Peyer's patch (tissue), 4 donors: ENCODE results near the gene MYBPC3.

ENCODE experiments used
- POLR2A ChIP-seq, 2 donors: fragments of 450-650 bp; IDR thresholded peaks; one replicate each; pipeline ENCODE4 v1.5.1; 2017; ENCODE audit warnings: antibody characterized with exemption in 2 of 2, mild to moderate bottlenecking in 2 of 2, moderate library complexity in 2 of 2
- TF ChIP-seq, protein P1 (sequence below), 6 experiments: fragments of 450-650 bp in 4 of 6; fragments of 200-600 bp in 2 of 6; sonication (generic) in 1 of 6; IDR thresholded peaks; one replicate each; pipeline ENCODE4 v1.5.1; 2017 to 2019; ENCODE audit warnings: antibody characterized with exemption in 6 of 6, mild to moderate bottlenecking in 3 of 6, moderate library complexity in 1 of 6

DNA sequence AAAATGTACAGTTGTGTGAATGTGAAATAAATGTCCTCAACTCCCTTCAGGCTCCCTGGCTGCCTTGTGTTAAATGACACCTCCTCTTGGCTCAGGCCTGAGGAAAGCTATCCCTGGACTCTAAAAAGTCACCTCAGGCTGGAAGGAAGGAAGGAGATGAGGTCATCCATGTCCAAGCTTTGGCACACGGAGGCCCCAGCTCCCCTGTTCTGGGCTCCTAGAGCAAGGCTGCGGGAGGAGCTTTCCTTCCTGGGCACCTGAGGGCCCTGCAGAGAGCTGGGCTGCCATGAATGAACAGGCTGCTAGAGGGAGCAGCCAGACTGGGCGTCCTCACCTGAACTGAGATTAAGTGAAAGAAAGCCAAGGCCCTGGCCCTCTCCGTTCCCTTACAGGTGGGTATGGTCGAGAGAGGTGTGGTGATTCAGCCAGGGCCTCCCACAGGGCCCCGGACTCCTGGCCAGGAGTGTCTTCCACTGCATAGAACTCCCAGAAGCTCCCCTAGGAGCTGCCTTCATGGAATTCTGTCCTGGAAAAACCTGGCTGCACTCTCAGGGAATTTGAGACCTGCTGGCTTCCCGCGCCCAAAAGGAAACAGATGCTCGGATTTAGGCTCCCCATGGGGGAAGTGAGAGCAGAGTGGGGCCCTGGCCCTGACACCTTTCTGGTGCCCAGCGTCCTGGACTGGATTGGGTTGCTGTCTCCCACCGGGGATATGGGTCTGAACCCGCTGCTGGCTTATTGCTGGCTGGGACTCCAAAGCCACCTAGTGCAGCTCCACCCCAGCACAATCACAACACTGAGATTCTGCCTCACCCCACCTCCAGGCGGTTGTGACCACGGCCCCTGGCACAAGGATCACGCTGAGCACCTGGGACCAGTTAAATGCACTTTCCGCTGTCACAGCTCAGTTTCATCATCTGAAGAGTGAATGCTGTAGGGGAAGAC, 22.2 kb downstream of the MYBPC3 start:
- TF ChIP-seq, protein P1, sequence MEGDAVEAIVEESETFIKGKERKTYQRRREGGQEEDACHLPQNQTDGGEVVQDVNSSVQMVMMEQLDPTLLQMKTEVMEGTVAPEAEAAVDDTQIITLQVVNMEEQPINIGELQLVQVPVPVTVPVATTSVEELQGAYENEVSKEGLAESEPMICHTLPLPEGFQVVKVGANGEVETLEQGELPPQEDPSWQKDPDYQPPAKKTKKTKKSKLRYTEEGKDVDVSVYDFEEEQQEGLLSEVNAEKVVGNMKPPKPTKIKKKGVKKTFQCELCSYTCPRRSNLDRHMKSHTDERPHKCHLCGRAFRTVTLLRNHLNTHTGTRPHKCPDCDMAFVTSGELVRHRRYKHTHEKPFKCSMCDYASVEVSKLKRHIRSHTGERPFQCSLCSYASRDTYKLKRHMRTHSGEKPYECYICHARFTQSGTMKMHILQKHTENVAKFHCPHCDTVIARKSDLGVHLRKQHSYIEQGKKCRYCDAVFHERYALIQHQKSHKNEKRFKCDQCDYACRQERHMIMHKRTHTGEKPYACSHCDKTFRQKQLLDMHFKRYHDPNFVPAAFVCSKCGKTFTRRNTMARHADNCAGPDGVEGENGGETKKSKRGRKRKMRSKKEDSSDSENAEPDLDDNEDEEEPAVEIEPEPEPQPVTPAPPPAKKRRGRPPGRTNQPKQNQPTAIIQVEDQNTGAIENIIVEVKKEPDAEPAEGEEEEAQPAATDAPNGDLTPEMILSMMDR (IDR thresholded peaks at IDR 0.05) = no peak
- TF ChIP-seq POLR2A (IDR thresholded peaks at IDR 0.05) = no peak
